WERI-Rb-1 (cell line): ENCODE measurements around the gene TOP3B.

Source experiments
- DNase-seq: peaks from one replicate; pipeline ENCODE4 v3.0.0-alpha.2; 2020
- H3K27ac ChIP-seq: fragments of 250-450 bp; sonication (Bioruptor Pico); 2 replicates; pipeline ENCODE4 v1.5.1; 2020; ENCODE audit warnings: mild to moderate bottlenecking, moderate library complexity
- H3K27me3 ChIP-seq: fragments of 250-450 bp; sonication (Bioruptor Pico); 2 replicates; pipeline ENCODE4 v1.5.1; 2021; ENCODE audit warnings: mild to moderate bottlenecking, low read depth, moderate library complexity; ENCODE audit not compliant: insufficient read depth, severe bottlenecking
- H3K36me3 ChIP-seq: fragments of 250-450 bp; sonication (Bioruptor Pico); 2 replicates; pipeline ENCODE4 v1.5.1; 2020; ENCODE audit warnings: mild to moderate bottlenecking, moderate library complexity
- H3K4me3 ChIP-seq: 2 replicates; pipeline ENCODE4 v1.5.1; 2011; ENCODE audit warnings: low read depth, mild to moderate bottlenecking, control low read depth, low read length
- H3K9me3 ChIP-seq: fragments of 250-450 bp; sonication (Bioruptor Pico); 2 replicates; pipeline ENCODE4 v1.5.1; 2021; ENCODE audit warnings: mild to moderate bottlenecking, moderate library complexity; ENCODE audit not compliant: severe bottlenecking
- CTCF ChIP-seq: IDR thresholded peaks from 2 replicates; pipeline ENCODE4 v1.5.1; 2011; ENCODE audit warnings: low read depth, mild to moderate bottlenecking, control low read depth, inconsistent platforms, low read length

The TOP3B gene

GRCh38 chr22:21970037-21970799 is 12.4 kb downstream of the TOP3B start:
- Histone ChIP-seq H3K4me3 (no peak overlapping the region), H3K36me3 (peaks cover 82% of the 10 kb centered on the region), H3K9me3 (no peaks in the 10 kb centered on the region), H3K27me3 (no peaks in the 10 kb centered on the region), H3K27ac (no peak overlapping the region)
- TF ChIP-seq CTCF = no peak
- DNase-seq = no peak

- H3K9me3 ChIP-seq = no peaks in the 10 kb centered on the region
- H3K27me3 ChIP-seq = no peaks in the 10 kb centered on the region
- no peak for DNase-seq
- no peak overlapping the region for H3K4me3 ChIP-seq
- H3K36me3 ChIP-seq = peaks cover 82% of the 10 kb centered on the region
- TF ChIP-seq CTCF = no peak
- no peak overlapping the region for H3K27ac ChIP-seq
Measured at GRCh38 chr22:21968452-21969129, 14.0 kb downstream of the TOP3B start.

DNA sequence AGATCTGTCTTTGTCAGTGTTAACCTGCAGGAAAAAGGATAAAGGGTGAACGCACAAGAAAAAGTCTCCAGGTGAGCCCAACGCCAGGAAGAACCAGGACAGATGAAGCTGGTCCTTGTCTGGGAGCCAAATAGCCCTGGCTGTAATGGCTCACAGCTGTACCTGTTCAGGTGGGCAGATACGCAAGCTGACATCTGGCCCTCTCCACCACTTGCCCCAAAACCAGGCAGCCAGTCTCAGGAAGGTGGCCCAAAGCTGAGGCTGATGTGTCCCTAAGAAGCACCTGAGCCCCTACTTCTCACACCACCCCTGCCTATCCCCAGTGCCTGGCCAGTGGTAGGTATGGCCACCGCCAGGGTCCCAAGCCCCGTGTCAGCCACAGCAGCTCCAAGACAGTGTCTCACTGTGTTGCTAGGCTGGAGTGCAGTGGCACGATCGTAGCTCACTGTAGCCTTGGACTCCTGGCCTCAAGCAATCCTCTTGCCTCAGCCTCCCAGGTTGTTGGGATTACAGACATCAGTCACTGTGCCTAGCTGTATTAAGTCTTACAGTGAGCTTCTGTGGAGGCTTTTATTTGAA is 14.8 kb downstream of the TOP3B start:
- H3K27me3 ChIP-seq = no peaks in the 10 kb centered on the region
- no peaks in the 10 kb centered on the region for H3K9me3 ChIP-seq
- H3K36me3 ChIP-seq = peaks cover 81% of the 10 kb centered on the region
- DNase-seq = no peak
- TF ChIP-seq CTCF = no peak
- H3K27ac ChIP-seq = no peak overlapping the region
- H3K4me3 ChIP-seq = no peak overlapping the region

GRCh38 chr22:21966643-21967516 is 15.7 kb downstream of the TOP3B start:
- H3K27ac ChIP-seq = no peak overlapping the region
- H3K4me3 ChIP-seq = no peak overlapping the region
- no peaks in the 10 kb centered on the region for H3K27me3 ChIP-seq
- no peaks in the 10 kb centered on the region for H3K9me3 ChIP-seq
- no peak for TF ChIP-seq CTCF
- H3K36me3 ChIP-seq = peaks cover 80% of the 10 kb centered on the region
- no peak for DNase-seq

DNA sequence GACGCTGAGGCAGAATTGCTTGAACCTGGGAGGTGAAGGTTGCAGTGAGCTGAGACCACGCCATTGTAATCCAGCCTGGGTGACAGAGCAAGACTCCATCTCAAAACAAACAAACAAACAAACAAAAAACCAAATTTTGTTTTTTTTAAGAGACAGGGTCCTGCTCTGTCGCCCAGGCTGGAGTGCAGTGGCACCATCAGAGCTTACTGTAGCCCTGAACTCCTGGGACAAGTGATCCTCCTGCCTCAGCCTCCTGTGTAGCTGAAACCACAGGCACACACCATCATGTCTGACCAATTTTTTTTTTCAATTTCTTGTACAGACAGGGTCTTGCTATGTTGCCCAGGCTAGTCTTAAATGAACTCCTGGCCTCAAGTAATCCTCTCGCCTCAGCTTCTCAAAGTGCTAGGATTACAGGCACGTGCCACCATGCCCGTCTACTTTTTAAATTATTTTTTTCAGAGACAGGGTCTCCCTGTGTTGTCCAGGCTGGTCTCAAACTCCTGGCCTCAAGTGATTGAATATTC is 16.8 kb downstream of the TOP3B start:
- Histone ChIP-seq H3K36me3 (peaks cover 78% of the 10 kb centered on the region), H3K27ac (no peak overlapping the region), H3K27me3 (no peaks in the 10 kb centered on the region), H3K9me3 (no peaks in the 10 kb centered on the region), H3K4me3 (no peak overlapping the region)
- TF ChIP-seq CTCF = no peak
- DNase-seq = no peak
